Keratinocyte (primary cell): Measurements from ENCODE around the gene VPS4B. TPM values are rescaled to one million over a fixed set of nuclear protein-coding genes. Genes with fewer than 3 reads are reported as not detected.

Source experiments
- DNase-seq: peaks from one replicate; pipeline ENCODE4 v3.0.0-alpha.2; 2011; ENCODE audit warnings: low read depth, missing footprints, low spot score
- FAIRE-seq: peaks from 2 replicates; lab custom pipeline; 2011; peaks lifted over from hg19 to GRCh38; lab: Jason Lieb, UNC
- H2AFZ ChIP-seq: 2 replicates; pipeline ENCODE4 v1.6.0; 2012; ENCODE audit warnings: low read length, control low read depth, inconsistent platforms; ENCODE audit not compliant: control insufficient read depth
- H3K27ac ChIP-seq: 2 replicates; pipeline ENCODE4 v1.5.1; 2011; ENCODE audit warnings: low read length; ENCODE audit not compliant: control insufficient read depth, insufficient read depth
- H3K27me3 ChIP-seq: 3 replicates; pipeline ENCODE4 v1.6.0; 2011; ENCODE audit warnings: low read length; ENCODE audit not compliant: control insufficient read depth, insufficient read depth; ENCODE audit errors: extremely low read depth
- H3K36me3 ChIP-seq, 2 experiments: 2 replicates in 1 of 2; 3 replicates in 1 of 2; pipeline ENCODE4 v1.5.1; 2011; ENCODE audit warnings: low read length in 2 of 2, mild to moderate bottlenecking in 1 of 2; ENCODE audit not compliant: control insufficient read depth in 2 of 2, insufficient read depth in 2 of 2; ENCODE audit errors: extremely low read depth in 1 of 2
- H3K4me1 ChIP-seq: 3 replicates; pipeline ENCODE4 v1.5.1; 2011; ENCODE audit warnings: low read length; ENCODE audit not compliant: control insufficient read depth, insufficient read depth; ENCODE audit errors: extremely low read depth
- H3K4me2 ChIP-seq: 3 replicates; pipeline ENCODE4 v1.6.0; 2011; ENCODE audit warnings: low read depth, low read length; ENCODE audit not compliant: control insufficient read depth, insufficient read depth; ENCODE audit errors: extremely low read depth
- H3K4me3 ChIP-seq, 3 experiments: fragments of 200-600 bp in 1 of 3; sonication (generic) in 1 of 3; 2 replicates in 2 of 3; 3 replicates in 1 of 3; pipeline ENCODE4 v1.5.1; 2011 to 2016; ENCODE audit warnings: low read length in 3 of 3, mild to moderate bottlenecking in 3 of 3, control low read depth in 2 of 3, inconsistent platforms in 1 of 3, low read depth in 1 of 3, mixed read lengths in 1 of 3, mixed run types in 1 of 3, moderate library complexity in 1 of 3; ENCODE audit not compliant: control insufficient read depth in 2 of 3, insufficient read depth in 2 of 3; ENCODE audit errors: extremely low read depth in 1 of 3
- H3K79me2 ChIP-seq: 2 replicates; pipeline ENCODE4 v1.6.0; 2012; ENCODE audit warnings: low read length; ENCODE audit not compliant: control insufficient read depth, insufficient read depth
- H3K9ac ChIP-seq: 3 replicates; pipeline ENCODE4 v1.6.0; 2011; ENCODE audit warnings: low read length; ENCODE audit not compliant: control insufficient read depth, insufficient read depth; ENCODE audit errors: extremely low read depth
- H3K9me1 ChIP-seq: 3 replicates; pipeline ENCODE4 v1.6.0; 2011; ENCODE audit warnings: low read length; ENCODE audit not compliant: control insufficient read depth, insufficient read depth; ENCODE audit errors: extremely low read depth
- H3K9me3 ChIP-seq: 2 replicates; pipeline ENCODE4 v1.5.1; 2012; ENCODE audit warnings: low read depth, low read length; ENCODE audit not compliant: control insufficient read depth
- H4K20me1 ChIP-seq: 3 replicates; pipeline ENCODE4 v1.6.0; 2011; ENCODE audit warnings: low read length; ENCODE audit not compliant: control insufficient read depth, insufficient read depth; ENCODE audit errors: extremely low read depth
- CTCF ChIP-seq, 3 experiments: IDR thresholded peaks in 1 of 3; conservative IDR thresholded peaks in 1 of 3; optimal IDR thresholded peaks in 1 of 3; 2 replicates in 2 of 3; 3 replicates in 1 of 3; pipeline versions ENCODE3 to v1.5.1; 2011; ENCODE audit warnings: low read length in 3 of 3, mild to moderate bottlenecking in 3 of 3, moderate library complexity in 2 of 3, control low read depth in 1 of 3, inconsistent platforms in 1 of 3; ENCODE audit not compliant: insufficient read depth in 2 of 3; ENCODE audit errors: extremely low read depth in 1 of 3
- EZH2 ChIP-seq: IDR thresholded peaks from one replicate; pipeline ENCODE4 v1.6.1; 2012; ENCODE audit warnings: inconsistent platforms, mild to moderate bottlenecking, low read length, moderate library complexity
- dilution Hi-C: fragments of 300-500 bp; cut with MboI; formaldehyde crosslinking; loops from one replicate; pipeline ENCODE4 v1.7.0; 2020; ENCODE audit warnings: low sequenced_read_pairs; ENCODE audit not compliant: extremely low pct_ligation_motif_present
- polyA minus RNA-seq, 3 experiments: library from RNA; depleted of rRNA, polyadenylated mRNA; stranded (reverse); fragments of >200 nt; gene quantifications; 1 replicate in 1 of 3; 2 replicates in 1 of 3; 3 replicates in 1 of 3; pipeline ENCODE4 v1.2.3, GENCODE V29; 2011
- polyA plus RNA-seq, 5 experiments: library from polyadenylated mRNA; depleted of rRNA in 3 of 5; stranded (reverse) in 3 of 5; stranded (forward) in 1 of 5; unstranded in 1 of 5; fragments of >200 nt; gene quantifications; 1 replicate in 1 of 5; 2 replicates in 3 of 5; 3 replicates in 1 of 5; pipeline versions ENCODE4 v1.2.1 to v1.2.3, GENCODE V29; 2011 to 2012; ENCODE audit warnings: missing spikeins in 2 of 5, low read depth in 1 of 5, low replicate concordance in 1 of 5

Gene VPS4B
- polyA plus RNA-seq = 45.7 to 65.3 TPM (median 54.9 TPM) in 3 replicates
- 311 TPM for polyA plus RNA-seq (2011; ENCODE audit: low read depth)
- 39.0 and 67.0 TPM in 2 replicates for polyA plus RNA-seq (2011; cell fraction: cytosol; rRNA removed)
- polyA plus RNA-seq (2011; cell fraction: nucleus; rRNA removed) = 43.0 and 57.6 TPM in 2 replicates
- 52.6 and 69.5 TPM in 2 replicates for polyA plus RNA-seq (2012; ENCODE audit: low replicate concordance)
- polyA minus RNA-seq = 24.1 to 38.5 TPM (median 36.9 TPM) in 3 replicates
- 78.7 TPM for polyA minus RNA-seq (2011; cell fraction: cytosol; rRNA and poly(A)+ RNA removed)
- 47.6 and 68.5 TPM in 2 replicates for polyA minus RNA-seq (2011; cell fraction: nucleus; rRNA and poly(A)+ RNA removed)

- Histone ChIP-seq H3K9me3 (no peaks in the 10 kb centered on the region), H3K79me2 (peaks cover 46% of the 10 kb centered on the region), H3K9ac (peak within 1 kb of the TSS; percentile 99), H4K20me1 (no peaks in the 10 kb centered on the region), H3K4me3 (peak within 1 kb of the TSS; percentile 85 to 94 (median 93)), H3K4me2 (peak within 1 kb of the TSS; percentile 99), H2AFZ (peak within 1 kb of the TSS; percentile 83), H3K4me1 (peaks cover 30% of the 10 kb centered on the region), H3K27ac (peak within 1 kb of the TSS; percentile 99), H3K27me3 (no peaks in the 10 kb centered on the region), H3K9me1 (no peaks in the 10 kb centered on the region), H3K36me3 (peaks cover 0 to 5% of the 10 kb centered on the region in 2 experiments)
- dilution Hi-C loops = no loop called here
- DNase-seq (peak; percentile 97), FAIRE-seq (peak; percentile 93)
- TF ChIP-seq CTCF (optimal IDR thresholded peaks at IDR 0.05 in 1 of 3, IDR thresholded peaks at IDR 0.05 in 1 of 3, conservative IDR thresholded peaks at IDR 0.05 in 1 of 3; ENCODE audit: extremely low read depth in 1 of 3, insufficient read depth in 2 of 3, low read length in 3 of 3) (peak in 1 of 3 experiments; percentile 10), EZH2 (no peak)
Measured at GRCh38 chr18:63422087-63422863, at the start of gene VPS4B. VPS4B (minus strand) TSS chr18:63422476; CDS start chr18:63422259, 217 bp downstream.

- FAIRE-seq (peak; percentile 99), DNase-seq (peak; percentile 76)
- Histone ChIP-seq H3K9me1 (no peaks in the 10 kb centered on the region), H3K9me3 (no peaks in the 10 kb centered on the region), H3K4me1 (peaks cover 41% of the 10 kb centered on the region), H3K79me2 (peaks cover under 1% of the 10 kb centered on the region), H3K4me3 (peak overlapping the region in 1 of 3 experiments; percentile 23), H3K36me3 (no peaks in the 10 kb centered on the region), H3K9ac (peak overlapping the region; percentile 85), H3K27me3 (no peaks in the 10 kb centered on the region), H4K20me1 (no peaks in the 10 kb centered on the region), H3K27ac (peak overlapping the region; percentile 99), H2AFZ (peak overlapping the region; percentile 66), H3K4me2 (peak overlapping the region; percentile 73)
- dilution Hi-C loops = no loop called here
- no peak for TF ChIP-seq CTCF (optimal IDR thresholded peaks at IDR 0.05 in 1 of 3, IDR thresholded peaks at IDR 0.05 in 1 of 3, conservative IDR thresholded peaks at IDR 0.05 in 1 of 3; ENCODE audit: extremely low read depth in 1 of 3, insufficient read depth in 2 of 3, low read length in 3 of 3)
- no peak for TF ChIP-seq EZH2
Measured at GRCh38 chr18:63470751-63471150, 48.5 kb upstream of the VPS4B start.
